Measurements from ENCODE around the gene MYH11. TPM values are rescaled to one million over a fixed set of nuclear protein-coding genes. Genes with fewer than 3 reads are reported as not detected.
A peak's percentile ranks its signal among the peaks of the same experiment; 100 is the strongest.

Gene MYH11
- total and polyA plus RNA-seq, 2 donors (not counting 1 experiment from before 2014, with no cell fraction given), result 1.3 to 14.5 TPM

- H3K9me3 ChIP-seq (ENCODE audit: control insufficient read depth, insufficient read depth, low read depth, low read length), result no peaks in the 10 kb centered on the region
- H3K27ac ChIP-seq (ENCODE audit: insufficient read depth, low read length), result no peak overlapping the region
- H3K4me1 ChIP-seq (ENCODE audit: control insufficient read depth, extremely low read depth, insufficient read depth, low read length), result no peaks in the 10 kb centered on the region
- H4K20me1 ChIP-seq (ENCODE audit: control insufficient read depth, extremely low read depth, insufficient read depth, low read length), result no peaks in the 10 kb centered on the region
- H3K36me3 ChIP-seq (ENCODE audit: control insufficient read depth, insufficient read depth, low read length), result no peaks in the 10 kb centered on the region
- no peaks in the 10 kb centered on the region for H3K79me2 ChIP-seq (ENCODE audit: control insufficient read depth, insufficient read depth, low read length)
- H3K4me3 ChIP-seq (replicated peaks in 1 of 4; ENCODE audit: control extremely low read depth in 1 of 4, insufficient read depth in 1 of 4, low read depth in 3 of 4, low read length in 4 of 4), result no peak overlapping the region
- H3K27me3 ChIP-seq (ENCODE audit: control insufficient read depth, insufficient read depth, low read length), result no peaks in the 10 kb centered on the region
- H2AFZ ChIP-seq (ENCODE audit: low read length), result no peak overlapping the region
- no peak for DNase-seq (ENCODE audit: low read depth in 2 of 2)
- TF ChIP-seq CTCF (conservative IDR thresholded peaks at IDR 0.05 in 1 of 2, IDR thresholded peaks at IDR 0.05 in 1 of 2; ENCODE audit: low read depth in 1 of 2, low read length in 2 of 2) (no peak), EZH2 (IDR thresholded peaks at IDR 0.05; ENCODE audit: low read length, missing control alignments) (no peak)
- H3K4me2 ChIP-seq (ENCODE audit: extremely low read depth, insufficient read depth, low read length), result no peak overlapping the region
- no peak overlapping the region for H3K9ac ChIP-seq (ENCODE audit: insufficient read depth, low read length)
These were observed 115.5 kb downstream of the MYH11 start for GRCh38 chr16:15741207-15741871.

DNA sequence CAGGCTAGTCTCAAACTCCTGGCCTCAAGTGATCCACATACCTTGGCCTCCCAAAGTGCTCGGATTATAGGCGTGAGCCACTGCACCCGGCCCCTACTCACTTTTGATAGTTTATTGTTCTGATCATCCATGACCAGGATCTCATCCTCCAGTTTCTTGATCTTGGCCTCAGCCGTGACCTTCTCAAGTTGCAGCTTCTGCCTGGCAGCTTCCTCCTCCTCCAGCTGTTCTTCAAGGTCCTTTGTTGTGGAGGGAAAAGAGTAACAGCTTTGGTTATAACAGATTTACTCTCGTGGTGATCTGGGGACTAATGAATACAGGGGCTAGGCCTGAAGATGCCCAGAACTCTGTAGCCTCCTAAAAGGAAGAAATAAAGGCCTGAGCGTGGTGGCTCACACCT lies 116.9 kb downstream of the MYH11 start:
- Histone ChIP-seq H3K9ac (ENCODE audit: insufficient read depth, low read length) (no peak overlapping the region), H3K79me2 (ENCODE audit: control insufficient read depth, insufficient read depth, low read length) (no peaks in the 10 kb centered on the region), H3K4me2 (ENCODE audit: extremely low read depth, insufficient read depth, low read length) (no peak overlapping the region), H3K36me3 (ENCODE audit: control insufficient read depth, insufficient read depth, low read length) (no peaks in the 10 kb centered on the region), H3K4me3 (replicated peaks in 1 of 4; ENCODE audit: control extremely low read depth in 1 of 4, insufficient read depth in 1 of 4, low read depth in 3 of 4, low read length in 4 of 4) (no peak overlapping the region), H4K20me1 (ENCODE audit: control insufficient read depth, extremely low read depth, insufficient read depth, low read length) (no peaks in the 10 kb centered on the region), H2AFZ (ENCODE audit: low read length) (no peak overlapping the region), H3K4me1 (ENCODE audit: control insufficient read depth, extremely low read depth, insufficient read depth, low read length) (no peaks in the 10 kb centered on the region), H3K27ac (ENCODE audit: insufficient read depth, low read length) (no peak overlapping the region), H3K27me3 (ENCODE audit: control insufficient read depth, insufficient read depth, low read length) (no peaks in the 10 kb centered on the region), H3K9me3 (ENCODE audit: control insufficient read depth, insufficient read depth, low read depth, low read length) (no peaks in the 10 kb centered on the region)
- no peak for TF ChIP-seq CTCF (conservative IDR thresholded peaks at IDR 0.05 in 1 of 2, IDR thresholded peaks at IDR 0.05 in 1 of 2; ENCODE audit: low read depth in 1 of 2, low read length in 2 of 2)
- no peak for TF ChIP-seq EZH2 (IDR thresholded peaks at IDR 0.05; ENCODE audit: low read length, missing control alignments)
- peak in 1 of 2 donors; percentile 3 for DNase-seq (ENCODE audit: low read depth in 2 of 2)

DNA sequence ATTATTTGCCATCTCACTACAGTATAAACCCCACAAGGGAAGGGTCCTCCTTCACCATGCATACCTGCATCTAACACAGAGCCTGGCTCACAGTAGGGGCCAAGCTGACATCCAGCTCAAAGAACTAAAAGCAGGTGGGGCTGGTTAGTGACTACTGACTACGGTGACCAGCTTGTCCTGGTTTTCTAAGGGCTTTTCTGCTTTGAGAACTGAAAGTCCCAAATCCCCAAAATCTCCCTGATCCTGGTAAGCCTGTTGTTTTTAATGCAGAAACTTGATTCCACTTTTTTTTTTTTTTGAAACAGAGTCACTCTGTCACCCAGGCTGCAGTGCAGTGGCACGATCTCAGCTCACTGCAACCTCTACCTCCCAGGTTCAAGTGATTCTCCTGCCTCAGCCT lies 117.4 kb downstream of the MYH11 start:
- no peak for DNase-seq (ENCODE audit: low read depth in 2 of 2)
- TF ChIP-seq CTCF (conservative IDR thresholded peaks at IDR 0.05 in 1 of 2, IDR thresholded peaks at IDR 0.05 in 1 of 2; ENCODE audit: low read depth in 1 of 2, low read length in 2 of 2) (no peak), EZH2 (IDR thresholded peaks at IDR 0.05; ENCODE audit: low read length, missing control alignments) (no peak)

More for the DNA sequence above, 117.4 kb downstream of the MYH11 start:
- Histone ChIP-seq H3K4me2 (ENCODE audit: extremely low read depth, insufficient read depth, low read length) (no peak overlapping the region), H3K79me2 (ENCODE audit: control insufficient read depth, insufficient read depth, low read length) (no peaks in the 10 kb centered on the region), H3K36me3 (ENCODE audit: control insufficient read depth, insufficient read depth, low read length) (no peaks in the 10 kb centered on the region), H2AFZ (ENCODE audit: low read length) (no peak overlapping the region), H3K9me3 (ENCODE audit: control insufficient read depth, insufficient read depth, low read depth, low read length) (no peaks in the 10 kb centered on the region), H3K4me3 (replicated peaks in 1 of 4; ENCODE audit: control extremely low read depth in 1 of 4, insufficient read depth in 1 of 4, low read depth in 3 of 4, low read length in 4 of 4) (no peak overlapping the region), H3K27me3 (ENCODE audit: control insufficient read depth, insufficient read depth, low read length) (no peaks in the 10 kb centered on the region), H3K9ac (ENCODE audit: insufficient read depth, low read length) (no peak overlapping the region), H3K27ac (ENCODE audit: insufficient read depth, low read length) (no peak overlapping the region), H3K4me1 (ENCODE audit: control insufficient read depth, extremely low read depth, insufficient read depth, low read length) (no peaks in the 10 kb centered on the region), H4K20me1 (ENCODE audit: control insufficient read depth, extremely low read depth, insufficient read depth, low read length) (no peaks in the 10 kb centered on the region)

Measured in fibroblast of lung (primary cell).